GM12892 (cell line): Measurements from ENCODE around the gene TRIM8.

ENCODE experiments used
- POLR2A ChIP-seq: IDR thresholded peaks from 2 replicates; pipeline ENCODE4 v1.6.1; 2011; ENCODE audit warnings: low read depth, low read length, control low read depth
- POLR2AphosphoS5 ChIP-seq: IDR thresholded peaks from 2 replicates; pipeline ENCODE4 v1.6.1; 2011; ENCODE audit warnings: low read depth, low read length, control low read depth

DNA sequence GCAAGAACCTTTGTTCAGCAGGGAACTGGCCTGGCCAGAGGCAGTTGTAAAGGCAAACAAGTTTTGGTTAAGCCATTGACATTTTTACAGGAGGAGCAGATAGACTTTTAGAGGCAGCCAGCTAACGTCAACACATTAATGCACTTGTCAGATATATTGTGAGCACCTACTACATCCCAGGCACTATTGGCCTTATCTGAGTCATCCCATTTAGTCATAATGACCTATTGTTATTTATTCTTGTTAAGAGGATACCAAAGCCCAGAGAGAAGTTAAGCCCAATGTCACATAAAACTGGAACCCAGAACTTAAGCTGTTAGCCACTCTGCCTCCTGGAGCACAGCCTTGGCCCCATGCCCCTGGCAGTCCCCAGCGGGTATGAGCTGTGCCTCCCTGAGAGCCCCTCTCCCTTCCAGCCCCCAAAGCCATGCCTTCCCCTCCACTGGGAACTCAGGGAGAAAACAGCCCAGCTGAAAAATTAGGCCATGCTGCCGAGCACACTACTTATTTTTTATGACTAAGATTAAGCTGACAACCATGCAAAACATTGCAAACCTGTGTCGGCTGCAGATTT lies 32.7 kb upstream of the TRIM8 start:
- TF ChIP-seq POLR2A (no peak), POLR2AphosphoS5 (no peak)
